ENCODE results near the gene SFRP5.

- no peak for TF ChIP-seq CTCF (IDR thresholded peaks at IDR 0.05)
- no peak for TF ChIP-seq POLR2AphosphoS5 (IDR thresholded peaks at IDR 0.05)
- no peak for TF ChIP-seq EP300 (IDR thresholded peaks at IDR 0.05)
- no peak for TF ChIP-seq POLR2A (IDR thresholded peaks at IDR 0.05)
Measured at GRCh38 chr10:97766106-97766810, 5.5 kb downstream of the SFRP5 start.

Measured in upper lobe of left lung (tissue), 4 donors.